NCI-H2196 treated with DMSO at 0.1 percent for 48 hours (cell line): ENCODE results near the gene CAND2.
"Not testable (repeated sequence)": the region's sequence is repeated elsewhere in the genome, so short reads cannot be mapped to it uniquely, and the experiment has no call there.

ENCODE experiments used
- DNase-seq: peaks from one replicate; lab custom pipeline; 2025; ENCODE audit not compliant: unreplicated experiment; lab: John Stamatoyannopoulos, UW

Gene CAND2

GRCh38 chr3:12769761-12770160, 26.7 kb upstream of the CAND2 start:
- no peak for DNase-seq

GRCh38 chr3:12771236-12771635, 25.2 kb upstream of the CAND2 start:
- no peak for DNase-seq

- DNase-seq = no peak
These were observed 24.0 kb upstream of the CAND2 start for GRCh38 chr3:12772462-12772861.

GRCh38 chr3:12773030-12773709, 23.3 kb upstream of the CAND2 start:
- no peak for DNase-seq

GRCh38 chr3:12773710-12774086, 22.8 kb upstream of the CAND2 start:
- no peak for DNase-seq

DNA sequence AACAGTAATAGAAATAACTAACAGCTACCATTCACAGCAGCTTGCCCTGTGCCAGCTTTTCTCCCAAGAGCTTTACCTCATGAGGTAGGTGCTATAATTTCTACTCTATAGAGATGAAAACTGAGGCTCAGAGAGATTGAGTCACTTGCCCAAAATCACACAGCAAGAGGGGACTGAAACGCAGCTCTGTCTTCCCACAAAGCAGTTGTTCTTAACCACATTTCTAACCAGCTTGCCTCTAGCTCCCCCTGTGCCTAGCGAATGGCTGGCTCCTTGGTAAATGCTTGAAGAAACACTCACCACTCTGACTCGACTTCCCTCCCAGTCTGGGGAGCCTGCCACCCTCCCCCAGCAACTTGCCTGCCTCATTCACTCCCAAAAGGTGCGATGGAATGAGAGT, 21.9 kb upstream of the CAND2 start:
- DNase-seq = no peak

DNA sequence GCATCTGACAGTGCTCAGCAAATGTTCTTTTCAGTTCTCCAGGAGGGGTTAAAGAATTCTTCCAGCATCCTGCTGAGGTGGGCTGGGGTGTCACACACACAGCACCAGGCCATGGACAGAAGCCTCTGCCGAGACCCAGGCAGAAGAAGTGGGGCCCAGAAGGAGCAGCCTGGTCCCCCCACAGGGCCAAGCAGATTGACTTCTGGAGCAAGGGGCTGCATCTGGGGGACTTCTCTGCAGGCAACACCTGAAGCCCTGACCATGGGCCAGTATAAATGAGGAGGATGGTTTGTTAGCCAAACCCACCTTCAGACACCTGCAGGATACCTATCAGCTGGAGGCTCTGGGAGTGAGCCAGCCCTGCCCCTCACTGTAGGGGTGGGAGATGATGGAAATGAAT, 21.3 kb upstream of the CAND2 start:
- no peak for DNase-seq

- DNase-seq = not testable (repeated sequence)
These were observed 20.5 kb upstream of the CAND2 start for GRCh38 chr3:12775970-12776369.

DNA sequence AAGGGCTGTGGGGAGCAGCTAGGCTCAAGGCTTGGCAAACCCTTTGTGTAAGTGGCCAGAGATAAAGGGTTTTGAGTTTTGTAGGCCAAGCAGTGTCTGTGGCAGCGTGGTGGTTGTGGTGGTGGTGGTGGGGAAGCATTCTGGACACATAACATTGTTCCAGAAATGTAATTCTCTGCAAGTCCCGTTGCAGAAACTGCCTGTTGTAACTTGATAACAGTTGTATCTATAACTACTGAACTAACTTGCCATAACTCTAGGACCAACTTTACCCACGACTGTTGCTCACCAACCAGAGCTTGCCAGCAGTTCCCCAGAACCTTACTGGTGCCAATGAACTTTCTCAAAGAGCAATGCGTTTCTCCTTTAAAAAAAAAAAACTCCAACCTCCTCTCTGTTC, 19.3 kb upstream of the CAND2 start:
- DNase-seq = no peak

DNA sequence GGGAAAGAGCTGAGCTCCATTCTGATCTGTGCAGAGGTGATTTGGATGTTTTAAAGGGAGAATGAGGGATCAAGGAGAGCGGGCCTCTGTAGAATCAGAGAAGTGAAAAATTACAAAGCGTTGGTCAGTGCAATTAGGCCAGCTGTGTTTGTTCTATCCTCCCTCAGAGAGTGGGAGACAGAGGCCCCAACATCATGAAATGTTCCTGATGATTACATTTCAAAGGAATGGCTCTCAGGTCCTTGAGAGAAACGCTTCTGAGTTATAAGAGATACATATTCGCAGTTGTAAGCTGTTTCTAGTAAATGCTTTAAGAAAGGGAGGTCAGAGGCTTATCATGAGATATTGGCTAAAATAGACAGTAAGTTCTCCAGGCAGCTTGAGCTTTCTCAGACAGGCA, 15.7 kb upstream of the CAND2 start:
- DNase-seq = no peak

GRCh38 chr3:12782172-12782815, 14.2 kb upstream of the CAND2 start:
- no peak for DNase-seq

- no peak for DNase-seq
These were observed 11.4 kb upstream of the CAND2 start for GRCh38 chr3:12785096-12785495.

GRCh38 chr3:12787346-12787745, 9.1 kb upstream of the CAND2 start:
- not testable (repeated sequence) for DNase-seq

DNA sequence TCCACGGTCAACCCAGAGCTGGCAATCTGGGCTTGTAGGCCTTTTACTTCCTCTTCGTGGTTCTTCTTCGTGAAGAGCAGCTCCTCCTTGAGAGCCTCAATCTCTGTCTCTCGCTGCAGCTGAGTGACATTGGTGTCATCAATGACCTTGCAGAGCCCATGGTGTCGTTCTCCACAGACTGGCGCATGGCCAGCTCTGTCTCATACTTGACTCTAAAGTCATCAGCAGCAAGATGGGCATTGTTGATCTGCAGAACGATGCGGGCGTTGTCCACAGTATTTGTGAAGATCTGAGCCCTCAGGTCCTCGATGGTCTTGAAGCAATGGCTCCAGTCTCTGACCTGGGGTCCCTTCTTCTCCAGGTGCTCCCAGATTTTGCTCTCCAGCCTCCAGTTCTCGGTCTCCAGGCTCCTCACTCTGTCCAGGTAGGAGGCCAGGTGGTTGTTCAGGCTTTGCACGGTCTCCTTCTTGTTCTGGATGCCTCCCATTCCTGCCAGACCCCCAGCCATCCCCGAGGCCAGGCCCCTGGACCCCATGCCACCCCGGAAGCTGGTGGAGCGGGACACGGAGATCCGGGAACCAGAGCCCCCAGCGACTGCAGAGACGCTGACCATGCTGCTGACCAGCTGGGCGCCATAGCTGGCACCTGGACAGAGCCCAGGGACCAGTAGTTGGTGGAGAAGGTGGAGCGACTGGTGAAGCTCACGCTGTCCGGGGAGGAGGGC, 8.4 kb upstream of the CAND2 start:
- not testable (repeated sequence) for DNase-seq

DNA sequence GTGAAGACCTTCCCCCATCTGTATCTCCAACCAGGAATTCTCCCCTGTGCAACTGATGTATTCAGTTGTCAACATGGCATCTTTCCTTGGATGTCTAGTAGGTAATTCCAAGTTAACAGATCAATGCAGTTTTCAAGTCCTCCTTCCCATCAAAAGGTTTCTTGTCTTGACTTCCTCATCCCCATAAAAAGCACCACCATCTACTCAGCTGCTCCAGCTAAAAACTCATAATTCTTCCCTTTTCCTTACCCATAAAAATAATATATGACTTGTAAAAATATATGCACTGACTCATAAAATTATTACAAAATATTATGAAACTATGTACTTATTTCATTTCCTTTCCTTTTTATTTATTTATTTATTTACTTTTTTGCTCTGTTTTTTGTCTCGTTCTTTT, 5.0 kb upstream of the CAND2 start:
- no peak for DNase-seq

DNA sequence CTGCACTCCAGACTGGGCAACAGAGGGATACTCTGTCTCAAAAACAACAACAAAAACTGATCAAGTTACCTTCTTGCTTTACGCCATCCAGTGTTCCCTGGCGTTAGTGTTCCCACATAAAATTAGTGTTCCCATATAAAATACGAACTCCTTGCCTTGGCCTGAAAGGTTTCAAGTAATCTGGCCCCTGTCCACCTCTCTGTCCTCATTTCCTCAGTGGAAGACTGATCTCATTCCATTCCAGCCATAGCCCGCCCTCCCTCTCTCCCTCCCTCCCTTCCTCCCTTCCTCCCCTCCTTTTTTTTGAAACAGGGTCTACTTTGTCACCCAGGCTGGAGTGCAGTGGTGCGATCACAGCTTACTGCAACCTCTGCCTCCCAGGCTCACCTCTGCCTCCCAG, 2.8 kb upstream of the CAND2 start:
- no peak for DNase-seq

- no peak for DNase-seq
These were observed 828 bp downstream of the CAND2 start for GRCh38 chr3:12797124-12797891.

DNA sequence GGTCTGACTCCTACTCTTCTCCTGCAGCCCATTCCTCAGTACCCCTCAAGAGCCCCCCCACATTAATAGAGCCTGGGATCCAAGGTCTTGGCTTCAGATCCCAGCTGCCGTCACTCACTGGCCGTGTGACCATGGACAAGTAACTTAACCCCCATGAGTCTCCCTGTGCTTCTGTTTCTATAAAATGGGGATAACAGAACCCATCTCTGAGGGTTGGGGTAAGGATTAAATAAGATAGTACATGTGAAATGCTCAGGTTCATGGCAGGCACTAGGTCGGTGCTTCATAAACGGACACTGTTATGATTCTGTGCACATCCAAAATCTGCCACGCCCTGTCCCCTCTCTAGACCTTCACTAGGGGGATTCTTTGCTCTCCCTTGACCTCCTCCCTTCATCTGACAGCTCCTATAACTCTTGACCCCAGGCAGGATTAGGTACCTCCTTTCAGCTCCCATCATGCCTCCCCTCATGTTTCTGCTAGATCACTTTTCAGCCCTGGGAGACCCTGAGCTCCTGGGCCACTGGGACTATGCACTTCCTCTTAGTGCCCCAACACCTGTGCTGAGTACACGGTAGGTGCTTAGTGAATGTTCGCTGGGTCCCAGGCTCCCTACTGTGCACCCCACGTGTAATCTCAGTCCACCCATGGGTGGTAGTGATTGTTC, 1.5 kb downstream of the CAND2 start:
- no peak for DNase-seq

DNA sequence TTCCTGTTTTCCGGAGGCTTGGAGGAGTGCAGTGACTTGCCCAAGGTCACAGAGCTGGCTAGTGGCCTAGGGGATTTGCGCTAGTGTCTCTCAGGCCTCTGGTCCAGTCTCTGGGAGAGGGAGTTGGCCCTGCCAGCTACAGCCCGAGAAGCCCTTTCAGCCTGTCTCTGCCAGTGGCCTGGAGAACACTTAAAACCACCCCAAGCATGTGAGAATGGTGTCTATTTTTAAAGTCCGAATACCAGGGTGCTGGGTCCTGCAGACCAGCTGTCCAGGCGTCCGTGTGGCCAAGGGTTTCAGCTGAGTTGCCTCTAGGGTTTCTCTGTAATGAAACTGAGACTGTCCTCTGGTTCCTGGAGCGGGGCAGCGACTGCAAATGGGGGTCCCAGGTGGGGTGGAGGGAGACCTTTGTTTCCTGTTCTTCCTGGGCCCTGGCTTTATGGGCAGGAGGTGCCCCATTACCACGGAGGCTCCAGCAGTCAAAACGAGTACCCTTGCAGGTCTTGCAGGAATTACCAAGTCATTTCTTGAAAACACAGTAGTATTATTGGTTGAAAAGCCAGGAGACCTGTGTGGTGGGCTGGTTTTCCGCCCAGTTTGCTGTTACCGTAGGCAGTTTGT, 2.2 kb downstream of the CAND2 start:
- DNase-seq = no peak

DNA sequence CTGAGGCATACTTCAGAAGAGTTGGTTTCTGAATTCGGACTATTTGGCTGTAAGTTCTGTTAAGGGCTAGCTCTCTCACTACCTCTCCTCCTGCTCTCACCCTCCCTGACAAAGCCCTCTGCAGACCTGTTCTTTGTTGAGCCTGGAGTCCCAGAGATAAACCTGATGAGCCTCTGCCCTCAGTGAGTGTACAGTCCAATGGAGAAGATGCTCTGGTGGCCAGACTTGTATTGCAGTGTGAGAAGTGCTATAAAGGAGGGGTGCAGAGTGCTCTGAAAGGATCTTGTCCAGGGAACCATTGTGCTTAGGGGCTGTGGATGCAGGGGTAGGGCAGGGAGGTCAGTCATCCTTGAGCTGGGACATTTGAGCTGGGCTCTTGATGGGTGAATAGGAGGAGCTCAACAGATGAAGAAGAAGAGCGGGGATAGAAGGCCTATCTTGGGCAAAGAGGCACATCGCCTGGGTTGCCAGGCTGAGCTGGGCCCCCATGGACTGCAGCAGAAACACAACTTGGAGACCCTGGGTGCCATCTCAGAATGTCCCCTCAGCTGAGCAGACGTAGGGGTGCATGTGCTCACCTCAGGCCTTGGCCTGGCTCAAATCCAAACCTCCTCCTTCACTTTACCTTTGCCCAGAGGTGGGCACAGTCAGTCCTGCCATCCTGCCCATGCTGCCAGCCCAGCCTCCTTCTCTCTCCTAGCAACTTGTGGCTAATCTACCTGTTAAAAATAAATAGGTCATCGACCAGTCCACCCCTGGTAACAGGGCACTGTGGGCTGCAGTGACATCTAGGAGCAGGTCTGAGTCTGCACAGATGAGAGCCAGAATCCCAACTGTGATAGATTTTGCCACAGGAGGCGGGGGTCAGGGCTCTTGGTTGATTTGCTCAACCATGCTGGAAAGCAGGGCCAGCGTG, 3.3 kb downstream of the CAND2 start:
- DNase-seq = no peak
